ENCODE measurements around the gene NMT1. TPM values are rescaled to one million over a fixed set of nuclear protein-coding genes. Genes with fewer than 3 reads are reported as not detected.

Gene NMT1
- polyA plus RNA-seq, 1 of the 3 experiments (the other 2 are of a cell fraction) = 30.1 TPM

DNA sequence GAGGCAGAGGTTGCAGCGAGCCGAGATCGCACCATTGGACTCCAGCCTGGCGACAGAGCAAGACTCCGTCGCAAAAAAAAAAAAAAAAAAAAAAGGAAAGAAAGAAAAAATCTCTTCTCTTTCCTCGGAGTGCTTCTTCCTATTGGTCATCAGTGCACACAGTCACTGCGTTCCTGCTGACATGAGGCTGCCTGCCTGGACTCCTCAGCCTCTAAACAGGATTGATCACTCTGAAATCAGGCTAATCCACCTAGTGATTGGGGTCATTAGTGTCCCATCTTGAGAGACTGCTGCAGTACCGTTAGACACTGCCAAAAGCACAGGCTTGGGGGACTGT, 40.4 kb downstream of the NMT1 start:
- DNase-seq = no peak
- CTCF ChIA-PET = interaction anchor here (4.8 to 5.5 kb wide), 2 partner anchors 31 to 33 kb away, joined by 28 to 33 read pairs; partner anchors contain the start of genes ACBD4 and PLCD3
- POLR2A ChIA-PET = no interaction called here
- Histone ChIP-seq H3K79me2 (ENCODE audit: insufficient read depth) (peaks cover 5% of the 10 kb centered on the region; the same call in 1 of the 2 replicates), H3K4me3 (ENCODE audit: low read depth in 2 of 2, low read length in 1 of 2) (no peak overlapping the region), H3K4me1 (ENCODE audit: control insufficient read depth in 1 of 2, insufficient read depth in 2 of 2, low read depth in 1 of 2, low read length in 1 of 2) (no peaks in the 10 kb centered on the region), H4K20me1 (ENCODE audit: insufficient read depth) (no peaks in the 10 kb centered on the region), H3K4me2 (no peak overlapping the region), H2AFZ (ENCODE audit: low read depth) (no peak overlapping the region), H3K9me2 (no peaks in the 10 kb centered on the region), H3K27ac (ENCODE audit: low read depth in 2 of 2, low read length in 1 of 2) (no peak overlapping the region), H3F3A (replicated peaks; ENCODE audit: insufficient read depth) (no peaks in the 10 kb centered on the region), H3K27me3 (ENCODE audit: insufficient read depth) (no peaks in the 10 kb centered on the region), H3K9me3 (no peaks in the 10 kb centered on the region), H3K9ac (no peak overlapping the region), H3K36me3 (replicated peaks in 1 of 2; ENCODE audit: control insufficient read depth in 1 of 2, insufficient read depth in 2 of 2, low read length in 1 of 2) (peaks cover 48 to 78% of the 10 kb centered on the region in 2 experiments)
- 98% methylated on average over 9 of the region's 9 CpGs for WGBS (ENCODE audit: low lambda C conversion rate)
- TF ChIP-seq, protein P1, sequence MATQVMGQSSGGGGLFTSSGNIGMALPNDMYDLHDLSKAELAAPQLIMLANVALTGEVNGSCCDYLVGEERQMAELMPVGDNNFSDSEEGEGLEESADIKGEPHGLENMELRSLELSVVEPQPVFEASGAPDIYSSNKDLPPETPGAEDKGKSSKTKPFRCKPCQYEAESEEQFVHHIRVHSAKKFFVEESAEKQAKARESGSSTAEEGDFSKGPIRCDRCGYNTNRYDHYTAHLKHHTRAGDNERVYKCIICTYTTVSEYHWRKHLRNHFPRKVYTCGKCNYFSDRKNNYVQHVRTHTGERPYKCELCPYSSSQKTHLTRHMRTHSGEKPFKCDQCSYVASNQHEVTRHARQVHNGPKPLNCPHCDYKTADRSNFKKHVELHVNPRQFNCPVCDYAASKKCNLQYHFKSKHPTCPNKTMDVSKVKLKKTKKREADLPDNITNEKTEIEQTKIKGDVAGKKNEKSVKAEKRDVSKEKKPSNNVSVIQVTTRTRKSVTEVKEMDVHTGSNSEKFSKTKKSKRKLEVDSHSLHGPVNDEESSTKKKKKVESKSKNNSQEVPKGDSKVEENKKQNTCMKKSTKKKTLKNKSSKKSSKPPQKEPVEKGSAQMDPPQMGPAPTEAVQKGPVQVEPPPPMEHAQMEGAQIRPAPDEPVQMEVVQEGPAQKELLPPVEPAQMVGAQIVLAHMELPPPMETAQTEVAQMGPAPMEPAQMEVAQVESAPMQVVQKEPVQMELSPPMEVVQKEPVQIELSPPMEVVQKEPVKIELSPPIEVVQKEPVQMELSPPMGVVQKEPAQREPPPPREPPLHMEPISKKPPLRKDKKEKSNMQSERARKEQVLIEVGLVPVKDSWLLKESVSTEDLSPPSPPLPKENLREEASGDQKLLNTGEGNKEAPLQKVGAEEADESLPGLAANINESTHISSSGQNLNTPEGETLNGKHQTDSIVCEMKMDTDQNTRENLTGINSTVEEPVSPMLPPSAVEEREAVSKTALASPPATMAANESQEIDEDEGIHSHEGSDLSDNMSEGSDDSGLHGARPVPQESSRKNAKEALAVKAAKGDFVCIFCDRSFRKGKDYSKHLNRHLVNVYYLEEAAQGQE (IDR thresholded peaks at IDR 0.05; ENCODE audit: low read depth, low read length) = no peak
- TF ChIP-seq NRF1 (IDR thresholded peaks at IDR 0.05; ENCODE audit: low read depth, low read length) (no peak), EP300 (IDR thresholded peaks at IDR 0.05; ENCODE audit: borderline replicate concordance in 1 of 2, low read depth in 1 of 2, low read length in 1 of 2) (no peak), RCOR1 (IDR thresholded peaks at IDR 0.05; ENCODE audit: low read length) (no peak), RAD21 (IDR thresholded peaks at IDR 0.05; ENCODE audit: low read length) (no peak), TAF1 (IDR thresholded peaks at IDR 0.05; ENCODE audit: borderline replicate concordance, low read depth, low read length) (no peak), MEF2A (IDR thresholded peaks at IDR 0.05; ENCODE audit: borderline replicate concordance, low read depth) (no peak), RFX5 (IDR thresholded peaks at IDR 0.05; ENCODE audit: low read length) (no peak), FOSL2 (IDR thresholded peaks at IDR 0.05; ENCODE audit: borderline replicate concordance, low read depth) (no peak), TEAD4 (IDR thresholded peaks at IDR 0.05; ENCODE audit: borderline replicate concordance, insufficient read depth) (no peak), SIN3A (IDR thresholded peaks at IDR 0.05; ENCODE audit: borderline replicate concordance, low read depth, low read length) (no peak), SMC3 (IDR thresholded peaks at IDR 0.05; ENCODE audit: low read depth, low read length) (no peak), GATA2 (CRISPR knock-in tag; IDR thresholded peaks at IDR 0.05) (no peak), YY1 (IDR thresholded peaks at IDR 0.05; ENCODE audit: low read depth) (no peak), GABPA (IDR thresholded peaks at IDR 0.05; ENCODE audit: low read depth) (no peak)
- TF ChIP-seq, protein P2, sequence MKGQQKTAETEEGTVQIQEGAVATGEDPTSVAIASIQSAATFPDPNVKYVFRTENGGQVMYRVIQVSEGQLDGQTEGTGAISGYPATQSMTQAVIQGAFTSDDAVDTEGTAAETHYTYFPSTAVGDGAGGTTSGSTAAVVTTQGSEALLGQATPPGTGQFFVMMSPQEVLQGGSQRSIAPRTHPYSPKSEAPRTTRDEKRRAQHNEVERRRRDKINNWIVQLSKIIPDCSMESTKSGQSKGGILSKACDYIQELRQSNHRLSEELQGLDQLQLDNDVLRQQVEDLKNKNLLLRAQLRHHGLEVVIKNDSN (IDR thresholded peaks at IDR 0.05; ENCODE audit: borderline replicate concordance, low read depth) = no peak
- TF ChIP-seq, protein P3, sequence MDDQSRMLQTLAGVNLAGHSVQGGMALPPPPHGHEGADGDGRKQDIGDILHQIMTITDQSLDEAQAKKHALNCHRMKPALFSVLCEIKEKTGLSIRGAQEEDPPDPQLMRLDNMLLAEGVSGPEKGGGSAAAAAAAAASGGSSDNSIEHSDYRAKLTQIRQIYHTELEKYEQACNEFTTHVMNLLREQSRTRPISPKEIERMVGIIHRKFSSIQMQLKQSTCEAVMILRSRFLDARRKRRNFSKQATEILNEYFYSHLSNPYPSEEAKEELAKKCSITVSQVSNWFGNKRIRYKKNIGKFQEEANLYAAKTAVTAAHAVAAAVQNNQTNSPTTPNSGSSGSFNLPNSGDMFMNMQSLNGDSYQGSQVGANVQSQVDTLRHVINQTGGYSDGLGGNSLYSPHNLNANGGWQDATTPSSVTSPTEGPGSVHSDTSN (IDR thresholded peaks at IDR 0.05) = no peak
- TF ChIP-seq, protein P4, sequence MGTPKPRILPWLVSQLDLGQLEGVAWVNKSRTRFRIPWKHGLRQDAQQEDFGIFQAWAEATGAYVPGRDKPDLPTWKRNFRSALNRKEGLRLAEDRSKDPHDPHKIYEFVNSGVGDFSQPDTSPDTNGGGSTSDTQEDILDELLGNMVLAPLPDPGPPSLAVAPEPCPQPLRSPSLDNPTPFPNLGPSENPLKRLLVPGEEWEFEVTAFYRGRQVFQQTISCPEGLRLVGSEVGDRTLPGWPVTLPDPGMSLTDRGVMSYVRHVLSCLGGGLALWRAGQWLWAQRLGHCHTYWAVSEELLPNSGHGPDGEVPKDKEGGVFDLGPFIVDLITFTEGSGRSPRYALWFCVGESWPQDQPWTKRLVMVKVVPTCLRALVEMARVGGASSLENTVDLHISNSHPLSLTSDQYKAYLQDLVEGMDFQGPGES (IDR thresholded peaks at IDR 0.05; ENCODE audit: low read depth, low read length) = no peak
- TF ChIP-seq, protein P5, sequence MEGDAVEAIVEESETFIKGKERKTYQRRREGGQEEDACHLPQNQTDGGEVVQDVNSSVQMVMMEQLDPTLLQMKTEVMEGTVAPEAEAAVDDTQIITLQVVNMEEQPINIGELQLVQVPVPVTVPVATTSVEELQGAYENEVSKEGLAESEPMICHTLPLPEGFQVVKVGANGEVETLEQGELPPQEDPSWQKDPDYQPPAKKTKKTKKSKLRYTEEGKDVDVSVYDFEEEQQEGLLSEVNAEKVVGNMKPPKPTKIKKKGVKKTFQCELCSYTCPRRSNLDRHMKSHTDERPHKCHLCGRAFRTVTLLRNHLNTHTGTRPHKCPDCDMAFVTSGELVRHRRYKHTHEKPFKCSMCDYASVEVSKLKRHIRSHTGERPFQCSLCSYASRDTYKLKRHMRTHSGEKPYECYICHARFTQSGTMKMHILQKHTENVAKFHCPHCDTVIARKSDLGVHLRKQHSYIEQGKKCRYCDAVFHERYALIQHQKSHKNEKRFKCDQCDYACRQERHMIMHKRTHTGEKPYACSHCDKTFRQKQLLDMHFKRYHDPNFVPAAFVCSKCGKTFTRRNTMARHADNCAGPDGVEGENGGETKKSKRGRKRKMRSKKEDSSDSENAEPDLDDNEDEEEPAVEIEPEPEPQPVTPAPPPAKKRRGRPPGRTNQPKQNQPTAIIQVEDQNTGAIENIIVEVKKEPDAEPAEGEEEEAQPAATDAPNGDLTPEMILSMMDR (IDR thresholded peaks at IDR 0.05) = no peak
- TF ChIP-seq, protein P6, sequence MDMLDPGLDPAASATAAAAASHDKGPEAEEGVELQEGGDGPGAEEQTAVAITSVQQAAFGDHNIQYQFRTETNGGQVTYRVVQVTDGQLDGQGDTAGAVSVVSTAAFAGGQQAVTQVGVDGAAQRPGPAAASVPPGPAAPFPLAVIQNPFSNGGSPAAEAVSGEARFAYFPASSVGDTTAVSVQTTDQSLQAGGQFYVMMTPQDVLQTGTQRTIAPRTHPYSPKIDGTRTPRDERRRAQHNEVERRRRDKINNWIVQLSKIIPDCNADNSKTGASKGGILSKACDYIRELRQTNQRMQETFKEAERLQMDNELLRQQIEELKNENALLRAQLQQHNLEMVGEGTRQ (IDR thresholded peaks at IDR 0.05; ENCODE audit: borderline replicate concordance, low read depth, low read length) = no peak

All from SK-N-SH (cell line).